Trophoblast cell (in vitro differentiated cells and primary cell): ENCODE results near the gene NAA15.

Experiments used
- DNase-seq, 2 donors: peaks; one replicate each; pipeline ENCODE4 v3.0.0-alpha.2; 2016
- H2AFZ ChIP-seq: 2 replicates; pipeline ENCODE4 v1.6.1; 2013; ENCODE audit warnings: low read length, moderate library complexity, mild to moderate bottlenecking; ENCODE audit not compliant: insufficient read depth, poor library complexity
- H2AK5ac ChIP-seq: 2 replicates; pipeline ENCODE4 v1.6.1; 2013; ENCODE audit warnings: mild to moderate bottlenecking, low read length
- H2BK120ac ChIP-seq: 2 replicates; pipeline ENCODE4 v1.6.1; 2013; ENCODE audit warnings: low read length, mild to moderate bottlenecking, moderate library complexity; ENCODE audit not compliant: insufficient read depth, poor library complexity
- H2BK12ac ChIP-seq: 2 replicates; pipeline ENCODE4 v1.6.1; 2013; ENCODE audit warnings: mild to moderate bottlenecking, low read length, moderate library complexity
- H2BK5ac ChIP-seq: 2 replicates; pipeline ENCODE4 v1.6.1; 2013; ENCODE audit warnings: low read length, low read depth, moderate library complexity, mild to moderate bottlenecking; ENCODE audit not compliant: poor library complexity
- H3K14ac ChIP-seq: 2 replicates; pipeline ENCODE4 v1.6.1; 2013; ENCODE audit warnings: mild to moderate bottlenecking, low read length
- H3K18ac ChIP-seq: 2 replicates; pipeline ENCODE4 v1.6.1; 2013; ENCODE audit warnings: mild to moderate bottlenecking, low read length
- H3K23ac ChIP-seq: 2 replicates; pipeline ENCODE4 v1.6.1; 2013; ENCODE audit warnings: low read length
- H3K27ac ChIP-seq: 2 replicates; pipeline ENCODE4 v1.5.1; 2013; ENCODE audit warnings: low read depth, mild to moderate bottlenecking, inconsistent platforms, low read length, moderate library complexity
- H3K27me3 ChIP-seq: 2 replicates; pipeline ENCODE4 v1.6.1; 2013; ENCODE audit warnings: inconsistent platforms, mild to moderate bottlenecking, low read length, moderate library complexity; ENCODE audit not compliant: insufficient read depth
- H3K36me3 ChIP-seq, 2 experiments: 1 replicate in 1 of 2; 2 replicates in 1 of 2; pipeline ENCODE4 v1.6.1; 2013; ENCODE audit warnings: low read length in 2 of 2, mild to moderate bottlenecking in 2 of 2, moderate library complexity in 1 of 2; ENCODE audit not compliant: insufficient read depth in 2 of 2, control insufficient read depth in 1 of 2
- H3K4ac ChIP-seq: 2 replicates; pipeline ENCODE4 v1.6.1; 2013; ENCODE audit warnings: low read depth, mild to moderate bottlenecking, low read length, moderate library complexity
- H3K4me1 ChIP-seq, 2 experiments: 1 replicate in 1 of 2; 2 replicates in 1 of 2; pipeline ENCODE4 v1.6.1; 2013; ENCODE audit warnings: low read length in 2 of 2, mild to moderate bottlenecking in 2 of 2, moderate library complexity in 1 of 2; ENCODE audit not compliant: insufficient read depth in 2 of 2, control insufficient read depth in 1 of 2
- H3K4me2 ChIP-seq: 2 replicates; pipeline ENCODE4 v1.6.1; 2013; ENCODE audit warnings: inconsistent platforms, mild to moderate bottlenecking, low read length, moderate library complexity
- H3K4me3 ChIP-seq: 2 replicates; pipeline ENCODE4 v1.5.1; 2013; ENCODE audit warnings: mild to moderate bottlenecking, low read depth, low read length, inconsistent platforms
- H3K79me1 ChIP-seq: one replicate; pipeline ENCODE4 v1.6.1; 2013; ENCODE audit warnings: low read length
- H3K79me2 ChIP-seq: 2 replicates; pipeline ENCODE4 v1.6.1; 2013; ENCODE audit warnings: low read length, mild to moderate bottlenecking; ENCODE audit not compliant: control insufficient read depth, insufficient read depth, poor library complexity
- H3K9ac ChIP-seq: 2 replicates; pipeline ENCODE4 v1.6.1; 2013; ENCODE audit warnings: mild to moderate bottlenecking, low read length
- H3K9me3 ChIP-seq: 2 replicates; pipeline ENCODE4 v1.6.1; 2013; ENCODE audit warnings: low read depth, mild to moderate bottlenecking, control low read depth, inconsistent platforms, low read length; ENCODE audit not compliant: insufficient read depth
- H4K12ac ChIP-seq: 2 replicates; pipeline ENCODE4 v1.6.1; 2013; ENCODE audit warnings: low read depth, mild to moderate bottlenecking, low read length, moderate library complexity
- H4K8ac ChIP-seq: 2 replicates; pipeline ENCODE4 v1.6.1; 2013; ENCODE audit warnings: low read depth, mild to moderate bottlenecking, low read length, moderate library complexity
- H4K91ac ChIP-seq: one replicate; pipeline ENCODE4 v1.6.1; 2013; ENCODE audit warnings: low read depth, mild to moderate bottlenecking, low read length, moderate library complexity
- WGBS: extraction: QIAGEN DNeasy Blood & Tissue Kit; methylation state at CpG from one replicate; pipeline ENCODE4 v1.1.7; 2013; ENCODE audit warnings: missing lambda C conversion rate; ENCODE audit not compliant: insufficient read length, insufficient coverage; ENCODE audit errors: extremely low coverage; 5-methylcytosine and 5-hydroxymethylcytosine counted together

The NAA15 gene

GRCh38 chr4:139391731-139392130 lies 90.4 kb downstream of the NAA15 start:
- H3K79me2 ChIP-seq: no peaks in the 10 kb centered on the region
- no peak overlapping the region for H3K23ac ChIP-seq
- H3K27me3 ChIP-seq: no peaks in the 10 kb centered on the region
- no peaks in the 10 kb centered on the region for H3K9me3 ChIP-seq
- WGBS: no CpG with 5 or more reads among the region's 2 CpGs
- no peak overlapping the region for H3K4me3 ChIP-seq
- no peak overlapping the region for H2AK5ac ChIP-seq
- H3K27ac ChIP-seq: no peak overlapping the region
- no peak overlapping the region for H3K9ac ChIP-seq
- H4K8ac ChIP-seq: no peak overlapping the region
- H4K12ac ChIP-seq: no peak overlapping the region
- H2BK5ac ChIP-seq: no peak overlapping the region
- no peak overlapping the region for H3K4ac ChIP-seq
- peaks cover under 1 to 8% of the 10 kb centered on the region in 2 experiments for H3K36me3 ChIP-seq
- H2AFZ ChIP-seq: no peak overlapping the region
- no peak overlapping the region for H4K91ac ChIP-seq
- DNase-seq: no peak
- no peak overlapping the region for H2BK12ac ChIP-seq
- H2BK120ac ChIP-seq: no peak overlapping the region
- H3K14ac ChIP-seq: no peak overlapping the region
- H3K4me2 ChIP-seq: no peak overlapping the region
- no peak overlapping the region for H3K18ac ChIP-seq
- no peaks in the 10 kb centered on the region for H3K4me1 ChIP-seq
- H3K79me1 ChIP-seq: no peaks in the 10 kb centered on the region

- H3K27ac ChIP-seq: no peak overlapping the region
- no peak overlapping the region for H3K4me2 ChIP-seq
- H3K79me2 ChIP-seq: no peaks in the 10 kb centered on the region
- H3K4ac ChIP-seq: no peak overlapping the region
- no peaks in the 10 kb centered on the region for H3K4me1 ChIP-seq
- no peak overlapping the region for H3K23ac ChIP-seq
- H2BK5ac ChIP-seq: no peak overlapping the region
- no peak overlapping the region for H3K4me3 ChIP-seq
- no peak overlapping the region for H2BK120ac ChIP-seq
- WGBS: no CpG with 5 or more reads among the region's 4 CpGs
- H3K79me1 ChIP-seq: no peaks in the 10 kb centered on the region
- no peaks in the 10 kb centered on the region for H3K9me3 ChIP-seq
- peak in 1 of 2 donors; percentile 16 for DNase-seq
- no peak overlapping the region for H2AK5ac ChIP-seq
- no peak overlapping the region for H3K14ac ChIP-seq
- no peak overlapping the region for H3K18ac ChIP-seq
- no peak overlapping the region for H2AFZ ChIP-seq
- no peak overlapping the region for H4K12ac ChIP-seq
- no peaks in the 10 kb centered on the region for H3K27me3 ChIP-seq
- H4K8ac ChIP-seq: no peak overlapping the region
- H4K91ac ChIP-seq: no peak overlapping the region
- no peak overlapping the region for H2BK12ac ChIP-seq
- H3K9ac ChIP-seq: no peak overlapping the region
- H3K36me3 ChIP-seq: peaks cover 5 to 8% of the 10 kb centered on the region in 2 experiments
Observed at GRCh38 chr4:139392797-139393196, 91.5 kb downstream of the NAA15 start.

GRCh38 chr4:139401368-139401767 lies 100.1 kb downstream of the NAA15 start:
- no peak overlapping the region for H2BK5ac ChIP-seq
- H3K79me2 ChIP-seq: no peaks in the 10 kb centered on the region
- no peak overlapping the region for H3K4me3 ChIP-seq
- H3K23ac ChIP-seq: no peak overlapping the region
- H3K4me1 ChIP-seq: no peaks in the 10 kb centered on the region
- no peak overlapping the region for H2BK120ac ChIP-seq
- peaks cover 3 to 5% of the 10 kb centered on the region in 2 experiments for H3K36me3 ChIP-seq
- H3K27me3 ChIP-seq: no peaks in the 10 kb centered on the region
- H2BK12ac ChIP-seq: no peak overlapping the region
- H3K79me1 ChIP-seq: no peaks in the 10 kb centered on the region
- peak overlapping the region; percentile 54 for H3K9ac ChIP-seq
- no peak overlapping the region for H4K8ac ChIP-seq
- no peak overlapping the region for H2AFZ ChIP-seq
- 100% methylated on average over 1 of the region's 3 CpGs for WGBS
- no peak overlapping the region for H2AK5ac ChIP-seq
- H3K14ac ChIP-seq: no peak overlapping the region
- H4K91ac ChIP-seq: no peak overlapping the region
- H3K18ac ChIP-seq: no peak overlapping the region
- no peak overlapping the region for H3K27ac ChIP-seq
- no peak for DNase-seq
- no peak overlapping the region for H4K12ac ChIP-seq
- H3K4me2 ChIP-seq: no peak overlapping the region
- H3K4ac ChIP-seq: no peak overlapping the region
- no peaks in the 10 kb centered on the region for H3K9me3 ChIP-seq

- no peak overlapping the region for H3K4me3 ChIP-seq
Observed at GRCh38 chr4:139402436-139402835, 101.1 kb downstream of the NAA15 start.

More at GRCh38 chr4:139402436-139402835, 101.1 kb downstream of the NAA15 start:
- no peak for DNase-seq
- Histone ChIP-seq H3K9me3 (no peaks in the 10 kb centered on the region), H3K27me3 (no peaks in the 10 kb centered on the region), H4K91ac (no peak overlapping the region), H3K9ac (no peak overlapping the region), H2BK12ac (no peak overlapping the region), H4K8ac (no peak overlapping the region), H3K4me2 (no peak overlapping the region), H3K4me1 (no peaks in the 10 kb centered on the region), H2AK5ac (no peak overlapping the region), H3K27ac (no peak overlapping the region), H3K79me2 (no peaks in the 10 kb centered on the region), H3K18ac (no peak overlapping the region), H3K14ac (no peak overlapping the region), H3K36me3 (peaks cover under 1 to 5% of the 10 kb centered on the region in 2 experiments), H2BK5ac (no peak overlapping the region), H2BK120ac (no peak overlapping the region), H3K4ac (no peak overlapping the region), H4K12ac (no peak overlapping the region), H3K23ac (no peak overlapping the region), H2AFZ (no peak overlapping the region), H3K79me1 (no peaks in the 10 kb centered on the region)
- WGBS: no CpG with 5 or more reads among the region's 5 CpGs
